Liver (tissue), 9 donors: Measurements from ENCODE around the gene GMFB. TPM values are rescaled to one million over a fixed set of nuclear protein-coding genes. Genes with fewer than 3 reads are reported as not detected.
"Not testable (repeated sequence)": the region's sequence is repeated elsewhere in the genome, so short reads cannot be mapped to it uniquely, and the experiment has no call there.

Source experiments
- DNase-seq: peaks from one replicate; pipeline ENCODE4 v3.0.0-alpha.2; 2017; ENCODE audit warnings: low spot score
- H3K27ac ChIP-seq, 2 donors: one replicate each; pipeline ENCODE4 v1.7.0; 2013; ENCODE audit warnings: inconsistent platforms in 2 of 2, low read length in 2 of 2, control low read depth in 1 of 2, low read depth in 1 of 2, mild to moderate bottlenecking in 1 of 2
- H3K27me3 ChIP-seq, 4 donors: one replicate each; pipeline versions ENCODE4 v1.6.1 to v1.7.0; 2013; ENCODE audit warnings: low read length in 3 of 4, inconsistent platforms in 1 of 4, mild to moderate bottlenecking in 1 of 4, moderate library complexity in 1 of 4; ENCODE audit not compliant: control insufficient read depth in 4 of 4, insufficient read depth in 4 of 4
- H3K36me3 ChIP-seq, 4 donors: one replicate each; pipeline versions ENCODE4 v1.6.1 to v1.7.0; 2013; ENCODE audit warnings: low read length in 3 of 4, mild to moderate bottlenecking in 3 of 4, low read depth in 1 of 4, moderate library complexity in 1 of 4; ENCODE audit not compliant: control insufficient read depth in 4 of 4, insufficient read depth in 3 of 4
- H3K4me1 ChIP-seq, 4 donors: one replicate each; pipeline versions ENCODE4 v1.6.1 to v1.7.0; 2013; ENCODE audit warnings: low read length in 3 of 4, mild to moderate bottlenecking in 3 of 4, moderate library complexity in 1 of 4; ENCODE audit not compliant: control insufficient read depth in 4 of 4, insufficient read depth in 4 of 4
- H3K4me3 ChIP-seq, 3 donors: one replicate each; pipeline versions ENCODE4 v1.6.1 to v1.7.0; 2013; ENCODE audit warnings: low read length in 3 of 3, control low read depth in 1 of 3, low read depth in 1 of 3, mild to moderate bottlenecking in 1 of 3
- H3K9ac ChIP-seq, 2 donors: one replicate each; pipeline ENCODE4 v1.7.0; 2013; ENCODE audit warnings: low read length in 2 of 2, mild to moderate bottlenecking in 2 of 2, moderate library complexity in 2 of 2, control low read depth in 1 of 2, low read depth in 1 of 2
- H3K9me3 ChIP-seq, 4 donors: one replicate each; pipeline versions ENCODE4 v1.6.1 to v1.7.0; 2013; ENCODE audit warnings: low read length in 3 of 4; ENCODE audit not compliant: control insufficient read depth in 4 of 4
- ATF3 ChIP-seq: IDR thresholded peaks from 2 replicates; pipeline ENCODE4 v1.6.1; 2016; ENCODE audit warnings: antibody characterized with exemption
- CTCF ChIP-seq: fragments of 150-350 bp; IDR thresholded peaks from 2 replicates; pipeline ENCODE4 v1.5.1; 2017; ENCODE audit warnings: improper control_type of control experiment, low read depth, low read length; ENCODE audit not compliant: missing input control
- GABPA ChIP-seq, 2 donors: IDR thresholded peaks in 1 of 2; conservative IDR thresholded peaks in 1 of 2; 2 replicates each; pipeline ENCODE4 v1.6.1; 2016; ENCODE audit warnings: antibody characterized with exemption in 2 of 2, mild to moderate bottlenecking in 1 of 2, moderate library complexity in 1 of 2
- TAF1 ChIP-seq: conservative IDR thresholded peaks from 2 replicates; pipeline ENCODE4 v1.6.1; 2016; ENCODE audit warnings: antibody characterized with exemption, mild to moderate bottlenecking
- ZBTB33 ChIP-seq: IDR thresholded peaks from 2 replicates; pipeline ENCODE4 v1.6.1; 2016; ENCODE audit warnings: antibody characterized with exemption
- WGBS: extraction: QIAGEN DNeasy Blood & Tissue Kit; methylation state at CpG from one replicate; pipeline ENCODE4 v1.1.7; 2013; 5-methylcytosine and 5-hydroxymethylcytosine counted together
- polyA plus RNA-seq, 2 donors: library from polyadenylated mRNA; stranded (reverse) in 1 of 2; unstranded in 1 of 2; fragments of 200-250 nt in 1 of 2; fragments of >200 nt in 1 of 2; fragmentation: Nextera tagmentation in 1 of 2; extraction: Ambion mirVana in 1 of 2; gene quantifications; one replicate each; pipeline versions ENCODE4 v1.2.1 to v1.2.3, GENCODE V29; 2013 to 2015
- total RNA-seq, 2 donors: library from RNA; depleted of rRNA; stranded (reverse); fragments of >200 nt; gene quantifications; one replicate each; pipeline ENCODE4 v1.2.3, GENCODE V29; 2014
- donor health status: healthy.
- donor health status: healthy.
- donor health status: healthy.
- donor health status: healthy.
- donor health status: healthy.

Gene GMFB
- total and polyA plus RNA-seq, 4 donors: 13.3 to 26.3 (median 20.6) TPM

DNA sequence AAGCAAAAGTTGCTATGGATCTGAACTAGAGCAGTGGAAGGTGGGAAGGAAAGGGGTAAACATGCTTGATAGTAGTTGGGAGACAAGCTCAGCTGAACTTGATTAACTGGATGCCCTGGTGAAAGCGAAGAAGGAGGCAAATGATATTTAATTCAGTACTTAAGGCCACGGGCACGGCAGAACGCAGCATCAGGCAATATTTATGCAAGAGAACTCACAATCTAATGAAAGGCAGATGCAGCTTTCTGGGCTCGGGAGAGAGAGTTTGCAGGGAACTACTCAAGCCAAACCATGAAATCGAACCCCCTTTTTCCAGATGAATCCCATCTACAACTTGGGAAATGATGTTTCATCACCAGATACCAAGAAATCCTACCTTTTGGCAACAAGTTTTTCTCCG lies 44.1 kb downstream of the GMFB start:
- Histone ChIP-seq H3K36me3 (no peaks in the 10 kb centered on the region), H3K9ac (no peak overlapping the region), H3K9me3 (no peaks in the 10 kb centered on the region), H3K27me3 (no peaks in the 10 kb centered on the region), H3K4me3 (no peak overlapping the region), H3K27ac (no peak overlapping the region), H3K4me1 (peaks cover 0 to 15% (median 8%) of the 10 kb centered on the region in 4 donors)
- no peak for DNase-seq
- 96% methylated on average over 7 of the region's 7 CpGs for WGBS
- TF ChIP-seq ATF3 (no peak), TAF1 (no peak), CTCF (no peak), GABPA (IDR thresholded peaks at IDR 0.05 in 1 of 2, conservative IDR thresholded peaks at IDR 0.05 in 1 of 2) (no peak)

DNA sequence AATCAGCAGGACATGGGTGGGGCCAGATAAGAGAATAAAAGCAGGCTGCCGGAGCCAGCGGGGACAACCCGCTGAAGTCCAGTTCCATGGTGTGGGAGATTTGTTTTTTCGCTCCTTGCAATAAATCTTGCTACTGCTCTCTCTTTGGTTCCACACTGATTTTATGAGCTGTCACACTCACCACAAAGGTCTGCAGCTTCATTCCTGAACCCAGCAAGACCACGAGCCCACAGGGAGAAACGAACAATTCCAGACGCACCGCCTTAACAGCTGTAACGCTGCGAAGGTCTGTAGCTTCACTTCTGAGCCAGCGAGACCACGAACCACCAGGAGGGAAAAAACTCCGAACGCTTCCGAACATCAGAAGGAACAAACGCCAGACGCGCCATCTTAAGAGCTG lies 44.8 kb downstream of the GMFB start:
- H3K36me3 ChIP-seq: no peaks in the 10 kb centered on the region
- no peak overlapping the region for H3K27ac ChIP-seq
- H3K4me1 ChIP-seq: peaks cover 3 to 20% (median 10%) of the 10 kb centered on the region in 4 donors
- H3K9me3 ChIP-seq: no peaks in the 10 kb centered on the region
- H3K27me3 ChIP-seq: no peaks in the 10 kb centered on the region
- 96% methylated on average over 18 of the region's 18 CpGs for WGBS
- TF ChIP-seq ZBTB33 (no peak), GABPA (IDR thresholded peaks at IDR 0.05 in 1 of 2, conservative IDR thresholded peaks at IDR 0.05 in 1 of 2) (no peak)
- no peak for DNase-seq
- H3K4me3 ChIP-seq: no peak overlapping the region
- H3K9ac ChIP-seq: no peak overlapping the region

GRCh38 chr14:54442961-54443360 lies 45.8 kb downstream of the GMFB start:
- H3K27me3 ChIP-seq, H3K9ac ChIP-seq, DNase-seq, H3K27ac ChIP-seq, H3K9me3 ChIP-seq, H3K36me3 ChIP-seq, H3K4me3 ChIP-seq: not testable (repeated sequence)
- WGBS: 95% methylated on average over 16 of the region's 23 CpGs
- H3K4me1 ChIP-seq: peaks cover 5 to 22% (median 12%) of the 10 kb centered on the region in 4 donors
